Choroid plexus epithelial cell (primary cell): Measurements from ENCODE around the gene TACR3.
"Not testable (repeated sequence)": the region's sequence is repeated elsewhere in the genome, so short reads cannot be mapped to it uniquely, and the experiment has no call there.

Experiments used
- DNase-seq: peaks from one replicate; pipeline ENCODE4 v3.0.0-alpha.2; 2010; ENCODE audit warnings: low read depth
- H3K4me3 ChIP-seq: 2 replicates; pipeline ENCODE4 v1.5.1; 2011; ENCODE audit warnings: low read depth, mild to moderate bottlenecking, control low read depth, low read length, moderate library complexity
- TF ChIP-seq, protein P1 (sequence below): conservative IDR thresholded peaks from 2 replicates; pipeline ENCODE4 v1.5.1; 2011; ENCODE audit warnings: low read depth, mild to moderate bottlenecking, control low read depth, inconsistent platforms, low read length, moderate library complexity

The TACR3 gene

DNA sequence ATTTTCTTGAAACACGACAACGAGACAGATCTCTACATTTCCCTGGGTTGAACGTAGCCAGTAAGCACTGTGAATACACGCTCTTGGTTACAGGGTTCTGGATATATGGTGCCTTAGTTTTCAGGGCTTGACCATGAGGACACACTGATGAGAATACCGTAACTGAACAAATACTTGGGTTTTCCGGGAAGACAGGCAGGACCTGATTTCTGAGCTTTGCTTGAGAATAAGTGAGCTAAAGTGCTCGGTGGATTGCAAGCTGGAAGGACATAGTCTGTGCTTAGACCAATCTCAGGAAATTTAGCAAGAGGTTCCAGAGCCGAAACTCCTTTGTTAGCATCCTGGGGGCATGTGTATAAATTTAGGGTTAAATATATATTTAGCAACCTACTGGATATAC, 876 bp upstream of the TACR3 start:
- no peak for DNase-seq
- TF ChIP-seq, protein P1, sequence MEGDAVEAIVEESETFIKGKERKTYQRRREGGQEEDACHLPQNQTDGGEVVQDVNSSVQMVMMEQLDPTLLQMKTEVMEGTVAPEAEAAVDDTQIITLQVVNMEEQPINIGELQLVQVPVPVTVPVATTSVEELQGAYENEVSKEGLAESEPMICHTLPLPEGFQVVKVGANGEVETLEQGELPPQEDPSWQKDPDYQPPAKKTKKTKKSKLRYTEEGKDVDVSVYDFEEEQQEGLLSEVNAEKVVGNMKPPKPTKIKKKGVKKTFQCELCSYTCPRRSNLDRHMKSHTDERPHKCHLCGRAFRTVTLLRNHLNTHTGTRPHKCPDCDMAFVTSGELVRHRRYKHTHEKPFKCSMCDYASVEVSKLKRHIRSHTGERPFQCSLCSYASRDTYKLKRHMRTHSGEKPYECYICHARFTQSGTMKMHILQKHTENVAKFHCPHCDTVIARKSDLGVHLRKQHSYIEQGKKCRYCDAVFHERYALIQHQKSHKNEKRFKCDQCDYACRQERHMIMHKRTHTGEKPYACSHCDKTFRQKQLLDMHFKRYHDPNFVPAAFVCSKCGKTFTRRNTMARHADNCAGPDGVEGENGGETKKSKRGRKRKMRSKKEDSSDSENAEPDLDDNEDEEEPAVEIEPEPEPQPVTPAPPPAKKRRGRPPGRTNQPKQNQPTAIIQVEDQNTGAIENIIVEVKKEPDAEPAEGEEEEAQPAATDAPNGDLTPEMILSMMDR: no peak
- H3K4me3 ChIP-seq: no peak overlapping the region

DNA sequence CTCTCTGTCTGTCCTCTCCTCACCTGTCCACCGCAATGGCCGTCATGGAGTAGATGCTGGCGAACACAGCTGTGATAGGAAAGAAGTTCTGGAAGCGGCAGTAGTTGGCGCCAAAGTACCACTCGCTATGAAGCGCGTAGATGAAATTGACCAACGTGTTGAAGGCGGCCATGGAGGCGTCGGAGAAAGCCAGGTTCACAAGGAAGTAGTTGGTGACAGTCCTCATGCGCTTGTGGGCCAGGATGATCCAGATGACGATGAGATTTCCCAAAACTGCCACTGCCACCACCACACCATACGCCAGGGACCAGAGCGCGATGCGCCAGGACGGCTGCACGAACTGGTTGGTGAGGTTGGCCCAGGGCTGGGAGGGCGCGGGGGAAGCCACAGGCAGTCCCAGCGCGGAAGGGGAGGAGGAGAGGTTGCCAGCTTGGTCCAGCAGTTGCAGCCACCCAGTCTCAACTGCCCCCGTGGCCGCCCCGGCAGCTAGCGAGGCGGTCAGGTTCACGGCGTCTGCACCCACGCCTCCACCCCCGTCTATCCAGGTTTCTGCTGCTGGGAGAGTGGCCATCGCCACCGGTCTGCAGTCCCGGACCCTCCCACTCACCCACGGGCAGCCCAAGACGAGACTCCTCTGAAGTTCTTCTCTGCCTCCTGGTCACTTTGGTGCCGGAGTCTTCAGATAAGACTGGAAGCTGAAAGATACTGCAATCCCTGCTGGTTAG, 518 bp downstream of the TACR3 start:
- no peak overlapping the region for H3K4me3 ChIP-seq
- DNase-seq: no peak
- TF ChIP-seq, protein P1: no peak

DNA sequence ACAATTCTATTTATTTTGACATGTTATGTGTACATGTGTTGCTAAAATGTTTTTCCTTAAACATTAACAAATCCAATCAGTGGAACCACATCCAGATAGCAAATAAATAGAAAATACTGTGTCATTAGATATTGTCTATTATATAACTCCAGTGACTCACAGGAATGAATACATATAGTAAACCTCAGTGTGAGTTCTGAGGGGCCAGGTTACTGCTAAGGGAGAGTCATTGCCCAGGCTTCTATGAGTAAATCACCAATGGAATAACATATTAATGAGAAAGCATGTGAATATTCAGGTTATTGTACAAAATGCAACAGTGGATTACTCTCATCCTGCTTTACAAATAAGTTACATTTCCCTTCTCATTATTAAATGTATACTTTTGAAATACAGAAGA, 27.2 kb downstream of the TACR3 start:
- no peak overlapping the region for H3K4me3 ChIP-seq
- TF ChIP-seq, protein P1: no peak

DNA sequence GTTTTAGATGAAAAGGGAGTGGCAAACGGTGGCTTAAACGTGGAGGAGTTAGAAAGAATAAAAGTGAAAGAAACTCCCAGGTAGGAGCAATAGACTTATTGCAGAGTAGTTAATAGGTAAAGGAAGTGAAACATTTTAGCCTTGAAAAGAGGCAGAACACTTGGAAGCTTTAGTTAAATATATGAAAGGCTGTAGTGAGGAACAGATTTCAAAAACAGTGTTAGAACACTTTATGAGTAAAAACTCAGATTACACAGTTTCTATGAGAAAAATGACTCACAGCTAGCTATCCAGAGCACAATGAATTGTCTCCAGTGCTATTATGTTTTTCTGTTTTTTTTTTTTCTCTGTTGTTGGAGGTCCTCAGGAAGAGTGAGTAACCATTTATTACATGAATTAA, 45.8 kb downstream of the TACR3 start:
- TF ChIP-seq, protein P1: no peak
- no peak for DNase-seq

More for the DNA sequence above, 27.2 kb downstream of the TACR3 start:
- no peak for DNase-seq

DNA sequence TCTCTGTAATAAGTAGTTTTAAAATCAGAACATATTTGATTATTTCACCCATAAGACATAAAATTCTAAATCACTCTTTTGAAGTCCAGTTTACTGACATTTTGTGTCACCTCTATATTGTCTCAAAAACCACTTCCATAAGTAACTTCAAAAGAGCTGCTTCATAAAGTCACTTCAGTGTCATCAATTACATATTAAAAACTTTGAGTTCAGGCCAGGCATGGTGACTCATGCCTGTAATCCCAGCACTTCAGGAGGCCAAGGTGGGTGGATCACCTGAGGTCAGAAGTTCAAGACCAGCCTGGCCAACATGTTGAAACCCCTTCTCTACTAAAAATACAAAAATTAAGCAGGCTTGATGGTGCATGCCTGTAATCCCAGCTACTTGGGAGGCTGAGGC, 53.0 kb downstream of the TACR3 start:
- DNase-seq: not testable (repeated sequence)

More for the DNA sequence above, 45.8 kb downstream of the TACR3 start:
- no peak overlapping the region for H3K4me3 ChIP-seq

DNA sequence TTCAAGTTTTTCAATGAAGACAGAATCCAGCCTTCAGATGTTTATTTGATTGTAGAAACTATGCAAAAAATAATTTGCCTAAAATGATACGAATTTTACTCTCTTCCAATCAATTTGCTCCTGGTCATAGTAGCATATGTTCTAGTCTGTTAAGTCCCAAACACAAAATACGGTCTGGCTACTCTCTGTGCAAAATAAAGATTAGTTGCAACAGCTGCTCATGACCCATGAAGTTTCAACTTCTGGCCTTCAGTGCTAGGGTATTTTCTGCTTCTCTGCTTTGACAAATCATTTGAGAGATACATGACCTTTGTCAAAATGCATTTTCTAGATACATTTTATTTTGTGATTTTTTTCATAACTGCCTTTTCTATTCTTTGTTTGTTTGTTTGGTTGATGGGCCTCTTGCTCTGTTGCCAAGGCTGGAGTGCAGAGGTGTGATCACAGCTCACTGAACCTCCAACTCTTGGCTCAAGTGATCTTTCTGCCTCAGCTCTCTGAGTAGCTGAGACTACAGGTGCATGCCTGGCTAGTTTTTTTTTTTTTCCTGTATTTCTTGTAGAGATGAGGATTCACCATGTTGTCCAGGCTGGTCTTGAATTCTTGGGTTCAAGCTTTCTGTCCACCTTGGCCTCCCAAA, 55.2 kb downstream of the TACR3 start:
- TF ChIP-seq, protein P1: no peak
- DNase-seq: no peak
- H3K4me3 ChIP-seq: no peak overlapping the region

More for the DNA sequence above, 53.0 kb downstream of the TACR3 start:
- not testable (repeated sequence) for H3K4me3 ChIP-seq

DNA sequence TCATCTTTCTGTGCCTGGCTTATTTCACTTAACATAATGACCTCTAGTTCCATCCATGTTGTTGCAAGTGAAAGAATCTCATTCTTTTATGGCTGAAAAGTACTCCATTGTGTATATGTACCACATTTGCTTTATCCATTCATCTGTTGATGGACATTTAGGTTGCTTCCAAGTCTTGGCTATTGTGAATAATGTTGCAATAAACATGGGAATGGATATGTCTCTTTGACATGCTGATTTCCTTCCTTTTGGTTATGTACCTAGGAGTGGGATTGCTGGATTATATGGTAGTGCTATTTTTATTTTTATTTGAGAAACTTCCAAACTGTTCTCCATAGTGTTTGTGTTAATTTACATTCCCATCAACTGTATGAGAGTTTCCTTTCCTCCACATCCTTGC, 71.2 kb downstream of the TACR3 start:
- DNase-seq: no peak
- no peak overlapping the region for H3K4me3 ChIP-seq
- TF ChIP-seq, protein P1: no peak
